IPS-18c (cell line): Measurements from ENCODE around the gene DLGAP4.

Experiments
- H3K4me3 ChIP-seq: 2 replicates; pipeline ENCODE4 v1.7.0; 2013; ENCODE audit warnings: low read depth, mild to moderate bottlenecking, low read length, moderate library complexity; ENCODE audit not compliant: insufficient read depth
- H3K9me3 ChIP-seq: one replicate; pipeline ENCODE4 v1.6.1; 2013; ENCODE audit warnings: mild to moderate bottlenecking, low read length, moderate library complexity; ENCODE audit not compliant: control insufficient read depth, insufficient read depth

The DLGAP4 gene

DNA sequence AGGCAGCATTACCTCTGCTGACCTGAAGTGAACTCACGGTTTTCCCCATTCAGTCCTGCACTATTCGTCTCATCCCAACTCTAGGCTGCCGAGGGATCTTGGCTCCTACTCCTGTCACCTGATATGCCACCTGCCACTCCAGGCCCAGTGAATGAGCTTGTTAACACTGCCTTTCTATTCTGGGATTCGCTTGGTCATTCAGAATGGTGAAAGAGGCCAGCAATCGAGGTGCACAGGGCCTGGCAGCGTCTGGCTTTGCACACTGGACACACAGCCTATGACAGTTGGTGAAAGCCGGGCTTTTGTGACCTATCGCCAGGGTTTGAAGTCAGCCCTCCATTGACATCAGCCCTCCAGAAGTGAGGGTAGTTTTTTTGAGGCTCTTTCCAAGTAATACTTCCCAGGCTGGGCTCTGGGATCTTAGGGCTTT, 175.9 kb downstream of the DLGAP4 start:
- Histone ChIP-seq H3K9me3 (no peaks in the 10 kb centered on the region), H3K4me3 (no peak overlapping the region)

- Histone ChIP-seq H3K9me3 (no peaks in the 10 kb centered on the region), H3K4me3 (no peak overlapping the region)
These were observed 177.2 kb downstream of the DLGAP4 start for GRCh38 chr20:36483209-36483918.

DNA sequence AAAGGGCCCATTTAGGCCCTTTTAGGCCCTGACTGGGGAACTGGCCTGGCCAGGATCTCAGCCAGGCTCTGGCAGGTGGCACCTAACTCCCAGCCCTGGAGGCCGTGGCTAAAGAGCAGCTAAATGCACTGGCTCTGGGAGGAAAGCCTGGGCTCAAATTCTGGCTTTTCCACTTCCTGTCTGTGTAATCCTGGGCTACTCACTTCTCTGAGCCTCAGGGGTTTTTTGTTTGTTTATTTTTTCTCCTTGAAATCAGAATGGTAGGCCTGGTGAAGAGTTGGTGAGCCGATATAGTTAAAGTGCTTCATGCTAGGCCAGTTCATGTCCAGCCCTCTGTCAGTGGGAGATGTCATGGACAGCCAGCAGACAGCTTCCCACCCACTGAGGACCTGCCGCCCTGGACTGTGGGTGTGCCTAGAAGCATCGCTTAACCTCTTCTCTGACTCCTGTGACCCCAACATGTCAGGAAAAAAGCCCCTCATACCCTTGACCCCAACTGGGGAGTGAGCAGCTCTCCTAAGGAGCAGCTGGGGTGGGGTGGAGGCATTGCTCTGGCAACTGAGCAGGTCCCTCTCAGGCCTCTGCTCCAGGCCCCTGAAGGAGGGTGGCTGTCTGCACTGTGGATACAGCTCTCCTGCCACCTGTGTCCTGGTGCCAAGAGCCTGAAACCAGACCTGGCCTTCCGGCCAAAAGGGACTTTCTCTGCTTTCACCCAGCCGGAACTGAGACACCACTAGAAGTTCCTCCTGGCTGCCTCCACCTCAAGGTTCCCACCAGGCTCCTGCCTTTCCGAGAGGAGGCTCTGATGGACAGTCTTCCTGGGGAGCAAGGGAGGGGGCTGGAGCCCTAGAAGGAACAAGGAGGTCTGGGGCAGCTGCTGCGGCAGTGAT, 178.0 kb downstream of the DLGAP4 start:
- no peaks in the 10 kb centered on the region for H3K9me3 ChIP-seq
- H3K4me3 ChIP-seq, result no peak overlapping the region

DNA sequence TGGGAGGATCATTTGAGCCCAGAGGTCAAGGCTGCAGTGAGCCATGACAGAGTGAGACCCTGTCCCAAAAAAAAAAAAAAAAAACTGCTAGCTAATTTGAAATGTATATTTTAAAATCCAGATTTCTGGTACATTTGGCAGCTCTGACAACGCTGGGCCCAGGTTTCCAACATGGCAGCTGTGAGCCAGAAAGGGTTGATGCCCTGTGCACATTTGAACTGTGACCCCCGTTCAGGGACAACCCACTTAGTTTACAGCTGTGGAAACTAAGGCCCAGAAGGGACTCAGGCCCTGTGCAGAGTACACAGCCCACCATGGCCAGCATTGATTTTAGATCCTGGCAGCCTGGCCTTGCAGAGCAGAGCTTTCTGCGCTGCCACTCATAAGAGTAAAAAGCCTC, 179.1 kb downstream of the DLGAP4 start:
- H3K9me3 ChIP-seq, result no peaks in the 10 kb centered on the region
- no peak overlapping the region for H3K4me3 ChIP-seq

- Histone ChIP-seq H3K9me3 (no peaks in the 10 kb centered on the region), H3K4me3 (no peak overlapping the region)
These were observed 180.9 kb downstream of the DLGAP4 start for GRCh38 chr20:36487069-36487468.

GRCh38 chr20:36490191-36490590, 184.1 kb downstream of the DLGAP4 start:
- Histone ChIP-seq H3K9me3 (no peaks in the 10 kb centered on the region), H3K4me3 (no peak overlapping the region)

DNA sequence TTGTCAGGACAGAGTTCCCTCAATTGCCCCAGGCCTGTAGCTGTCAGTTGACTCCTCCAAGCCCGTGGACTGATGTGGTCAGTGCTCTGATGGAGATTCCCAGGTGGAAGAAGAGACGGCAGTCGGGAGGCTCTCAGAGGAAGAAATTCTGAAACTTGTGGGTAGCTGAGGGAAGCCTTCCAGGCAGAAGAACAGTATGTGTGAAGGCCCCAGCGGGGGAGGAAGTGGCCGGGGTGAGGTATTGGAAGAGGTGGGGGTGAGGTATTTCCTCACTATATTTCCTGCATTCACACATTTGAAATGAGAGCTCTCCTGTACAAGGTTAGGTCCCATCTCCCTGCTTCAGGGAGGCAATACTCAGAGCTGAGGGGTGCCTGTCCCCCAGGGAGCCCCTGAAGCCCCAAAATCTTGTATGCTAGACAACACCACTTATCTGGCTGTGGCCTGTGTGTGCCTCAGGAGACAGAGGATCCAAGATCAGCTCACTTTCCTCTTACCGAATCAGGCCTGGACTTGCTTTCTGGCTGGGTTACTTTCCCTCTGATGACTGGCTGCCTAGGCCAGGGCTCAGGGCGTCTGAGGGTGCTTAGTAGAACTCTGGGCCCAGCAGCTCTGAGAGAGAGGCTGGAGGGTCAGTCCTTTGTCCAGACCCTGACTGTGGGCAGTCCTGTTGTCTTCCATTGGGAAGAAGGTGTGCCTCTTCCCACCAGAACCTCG, 185.9 kb downstream of the DLGAP4 start:
- H3K4me3 ChIP-seq, result no peak overlapping the region

GRCh38 chr20:36493051-36493800, 187.1 kb downstream of the DLGAP4 start:
- no peak overlapping the region for H3K4me3 ChIP-seq
- H3K9me3 ChIP-seq, result no peaks in the 10 kb centered on the region

More for the DNA sequence above, 185.9 kb downstream of the DLGAP4 start:
- no peaks in the 10 kb centered on the region for H3K9me3 ChIP-seq

GRCh38 chr20:36493801-36494114, 187.6 kb downstream of the DLGAP4 start:
- no peaks in the 10 kb centered on the region for H3K9me3 ChIP-seq
- no peak overlapping the region for H3K4me3 ChIP-seq

DNA sequence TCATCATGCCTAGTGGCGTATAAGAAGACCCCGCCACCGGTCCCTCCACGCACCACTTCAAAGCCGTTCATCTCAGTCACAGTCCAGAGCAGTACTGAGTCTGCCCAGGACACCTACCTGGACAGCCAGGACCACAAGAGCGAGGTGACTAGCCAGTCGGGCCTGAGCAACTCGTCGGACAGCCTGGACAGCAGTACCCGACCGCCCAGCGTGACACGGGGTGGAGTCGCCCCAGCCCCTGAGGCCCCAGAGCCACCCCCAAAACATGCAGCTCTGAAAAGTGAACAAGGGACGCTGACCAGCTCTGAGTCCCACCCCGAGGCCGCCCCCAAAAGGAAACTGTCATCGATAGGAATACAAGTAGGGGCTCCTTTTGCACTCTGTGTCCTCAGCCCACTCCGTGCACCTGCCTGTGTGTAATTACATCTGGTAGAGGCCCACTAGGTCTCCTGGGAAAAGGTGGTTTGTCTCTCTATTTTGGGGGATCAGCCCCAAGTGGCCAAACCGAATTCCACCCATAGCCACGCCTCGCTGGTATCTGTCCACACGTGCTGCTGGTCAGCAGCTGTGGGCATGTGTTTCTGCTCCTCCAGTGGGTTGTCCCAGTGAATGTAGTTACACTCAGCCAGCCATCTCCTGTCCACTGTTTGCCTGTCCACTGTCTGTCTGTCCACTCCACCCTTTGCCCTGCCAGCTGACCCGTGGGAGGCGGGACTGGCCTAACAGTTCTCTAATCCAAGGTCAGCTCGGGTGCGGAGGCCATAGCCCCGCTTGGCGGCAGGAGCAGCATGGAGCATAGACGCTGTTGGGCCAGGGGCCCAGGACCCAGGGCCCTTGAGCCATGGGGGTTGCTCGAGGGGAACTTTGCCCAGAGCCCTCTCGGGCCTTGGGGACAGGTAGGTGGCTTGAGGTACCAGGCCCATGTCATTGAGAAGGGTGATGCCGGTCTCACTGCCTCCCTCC, 190.8 kb downstream of the DLGAP4 start:
- Histone ChIP-seq H3K9me3 (no peaks in the 10 kb centered on the region), H3K4me3 (no peak overlapping the region)

GRCh38 chr20:36497856-36498255, 191.7 kb downstream of the DLGAP4 start:
- H3K4me3 ChIP-seq, result no peak overlapping the region
- H3K9me3 ChIP-seq, result no peaks in the 10 kb centered on the region

DNA sequence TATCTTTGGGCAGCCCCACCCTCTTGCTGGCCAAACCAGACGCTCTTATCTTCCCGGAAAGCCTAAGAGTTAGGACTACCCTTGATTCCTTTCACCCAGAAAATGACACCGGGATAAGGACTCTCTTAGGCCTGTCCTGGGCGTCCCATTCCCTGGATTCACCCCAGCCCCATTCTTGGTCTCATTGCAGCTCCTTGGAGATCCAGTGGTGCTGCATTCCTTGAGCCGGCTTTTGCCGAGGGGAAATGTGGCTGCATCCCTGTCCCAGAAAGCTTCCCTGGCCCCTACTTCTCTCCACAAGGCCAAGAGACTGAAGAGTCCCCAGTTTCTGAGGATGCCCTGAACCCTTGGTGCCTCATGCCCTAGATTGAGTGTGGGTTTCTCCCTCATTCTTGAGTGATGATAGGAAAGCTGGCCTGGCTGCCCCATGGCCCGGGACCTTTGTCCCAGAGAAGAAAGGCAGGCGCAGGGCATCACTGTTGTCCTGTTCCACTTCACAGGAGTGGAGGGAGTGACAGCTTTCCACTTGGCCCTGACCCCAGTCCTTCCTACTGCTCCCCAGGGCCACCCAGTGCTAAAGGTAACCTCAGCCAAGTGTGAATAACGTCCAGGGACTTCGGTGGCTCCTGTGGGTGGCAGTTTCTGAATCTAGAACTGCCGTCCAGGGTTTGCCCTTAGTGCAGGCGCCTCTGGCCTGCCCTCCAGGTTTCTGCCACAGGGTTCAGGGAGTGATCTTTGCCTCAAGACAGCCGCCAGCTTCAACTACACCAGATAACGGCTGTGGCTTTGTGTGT, 192.4 kb downstream of the DLGAP4 start:
- Histone ChIP-seq H3K9me3 (no peaks in the 10 kb centered on the region), H3K4me3 (no peak overlapping the region)

- no peak overlapping the region for H3K4me3 ChIP-seq
- H3K9me3 ChIP-seq, result no peaks in the 10 kb centered on the region
These were observed 193.1 kb downstream of the DLGAP4 start for GRCh38 chr20:36499211-36499610.

GRCh38 chr20:36499723-36500501, 193.8 kb downstream of the DLGAP4 start:
- Histone ChIP-seq H3K9me3 (no peaks in the 10 kb centered on the region), H3K4me3 (no peak overlapping the region)
